Measurements from ENCODE around the gene ADSS1.
A peak's percentile ranks its signal among the peaks of the same experiment; 100 is the strongest.

ADSS1 gene

GRCh38 chr14:104786726-104787675 lies 63.0 kb downstream of the ADSS1 start:
- H3K4me3 ChIP-seq = no peak overlapping the region
- peak overlapping the region in 1 of 2 donors; percentile 54 for H3K27ac ChIP-seq
- TF ChIP-seq CTCF (IDR thresholded peaks at IDR 0.05) = no peak
- DNase-seq (ENCODE audit: low spot score) = no peak

- DNase-seq (ENCODE audit: low spot score) = no peak
- Histone ChIP-seq H3K4me3 (no peak overlapping the region), H3K27ac (peak overlapping the region in 1 of 2 donors; percentile 54)
- no peak for TF ChIP-seq CTCF (IDR thresholded peaks at IDR 0.05)
Observed at GRCh38 chr14:104787736-104788135, 63.7 kb downstream of the ADSS1 start.

GRCh38 chr14:104788161-104788818 lies 64.3 kb downstream of the ADSS1 start:
- Histone ChIP-seq H3K27ac (peak overlapping the region in 1 of 2 donors; percentile 54), H3K4me3 (no peak overlapping the region)
- no peak for TF ChIP-seq CTCF (IDR thresholded peaks at IDR 0.05)
- DNase-seq (ENCODE audit: low spot score) = no peak

- Histone ChIP-seq H3K27ac (no peak overlapping the region), H3K4me3 (no peak overlapping the region)
- TF ChIP-seq CTCF (IDR thresholded peaks at IDR 0.05) = no peak
- DNase-seq (ENCODE audit: low spot score) = no peak
Observed at GRCh38 chr14:104788873-104789663, 65.0 kb downstream of the ADSS1 start.

- no peak for TF ChIP-seq CTCF (IDR thresholded peaks at IDR 0.05)
- no peak overlapping the region for H3K27ac ChIP-seq
- no peak for DNase-seq (ENCODE audit: low spot score)
- no peak overlapping the region for H3K4me3 ChIP-seq
Observed at GRCh38 chr14:104789752-104790743, 66.0 kb downstream of the ADSS1 start.

GRCh38 chr14:104791425-104791824 lies 67.4 kb downstream of the ADSS1 start:
- no peak for DNase-seq (ENCODE audit: low spot score)
- no peak overlapping the region for H3K27ac ChIP-seq
- TF ChIP-seq CTCF (IDR thresholded peaks at IDR 0.05) = no peak
- no peak overlapping the region for H3K4me3 ChIP-seq
